ENCODE measurements around the gene PKDREJ. TPM values are rescaled to one million over a fixed set of nuclear protein-coding genes. Genes with fewer than 3 reads are reported as not detected.

Gene PKDREJ
- total RNA-seq, 4 donors from 2014 or later = 0.27 TPM; not detected in 3

DNA sequence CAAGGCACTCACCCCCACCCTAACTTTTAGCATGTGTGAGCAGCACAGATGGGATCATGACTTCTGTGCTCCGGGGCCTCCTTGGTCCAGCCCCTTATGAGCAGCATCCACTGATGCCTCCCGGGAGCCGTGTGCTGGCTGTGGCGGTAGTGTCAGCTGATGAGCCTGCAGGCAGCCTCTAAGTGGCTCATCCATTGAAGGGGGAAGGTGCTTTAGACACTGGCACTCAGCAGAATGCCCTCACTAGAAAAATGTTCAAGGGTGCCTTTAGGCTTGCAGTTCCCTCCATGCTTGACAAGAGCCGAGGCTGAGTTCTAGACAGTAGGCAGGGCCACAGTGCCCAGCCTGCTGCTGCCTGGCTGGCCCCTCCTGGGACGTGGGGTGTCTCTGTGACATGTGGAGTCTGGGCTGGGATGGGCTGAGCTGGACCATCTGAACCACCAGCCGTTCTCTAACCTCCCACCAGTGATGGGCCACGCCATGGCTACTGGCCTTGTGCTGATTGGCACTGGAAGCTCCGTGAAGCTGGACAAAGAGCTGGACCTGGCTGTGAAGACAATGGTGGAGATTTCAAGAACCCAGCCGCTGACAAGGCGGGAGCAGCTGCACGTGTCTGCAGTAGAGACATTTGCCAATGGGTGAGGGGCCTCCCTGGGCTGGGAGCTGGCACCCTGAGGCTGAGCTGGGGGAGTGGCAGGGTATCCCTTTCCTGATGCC lies 10.4 kb upstream of the PKDREJ start:
- H3K4me3 ChIP-seq = no peak overlapping the region
- TF ChIP-seq, protein P1, sequence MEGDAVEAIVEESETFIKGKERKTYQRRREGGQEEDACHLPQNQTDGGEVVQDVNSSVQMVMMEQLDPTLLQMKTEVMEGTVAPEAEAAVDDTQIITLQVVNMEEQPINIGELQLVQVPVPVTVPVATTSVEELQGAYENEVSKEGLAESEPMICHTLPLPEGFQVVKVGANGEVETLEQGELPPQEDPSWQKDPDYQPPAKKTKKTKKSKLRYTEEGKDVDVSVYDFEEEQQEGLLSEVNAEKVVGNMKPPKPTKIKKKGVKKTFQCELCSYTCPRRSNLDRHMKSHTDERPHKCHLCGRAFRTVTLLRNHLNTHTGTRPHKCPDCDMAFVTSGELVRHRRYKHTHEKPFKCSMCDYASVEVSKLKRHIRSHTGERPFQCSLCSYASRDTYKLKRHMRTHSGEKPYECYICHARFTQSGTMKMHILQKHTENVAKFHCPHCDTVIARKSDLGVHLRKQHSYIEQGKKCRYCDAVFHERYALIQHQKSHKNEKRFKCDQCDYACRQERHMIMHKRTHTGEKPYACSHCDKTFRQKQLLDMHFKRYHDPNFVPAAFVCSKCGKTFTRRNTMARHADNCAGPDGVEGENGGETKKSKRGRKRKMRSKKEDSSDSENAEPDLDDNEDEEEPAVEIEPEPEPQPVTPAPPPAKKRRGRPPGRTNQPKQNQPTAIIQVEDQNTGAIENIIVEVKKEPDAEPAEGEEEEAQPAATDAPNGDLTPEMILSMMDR (IDR thresholded peaks at IDR 0.05) = no peak
- TF ChIP-seq EP300 (IDR thresholded peaks at IDR 0.05; ENCODE audit: low read depth) (no peak), POLR2AphosphoS5 (IDR thresholded peaks at IDR 0.05) (no peak), POLR2A (IDR thresholded peaks at IDR 0.05) (no peak)
- peaks cover 0 to 61% (median 17%) of the 10 kb centered on the region in 4 donors for H3K36me3 ChIP-seq
- intact Hi-C loops (cut with DNase I; ENCODE audit: low total_unique reads) = no loop called here
- in situ Hi-C loops (cut with MboI; ENCODE audit: low pct_ligation_motif_present in 1 of 4, low pct_unique_long_range_greater_than_20kb in 1 of 4, low sequenced_read_pairs in 3 of 4) = no loop called here
- DNase-seq = no peak
- H3K27ac ChIP-seq = no peak overlapping the region
- WGBS, 2 donors (ENCODE audit: low coverage in 1 of 2) = 80 to 96% methylated on average over 1 to 12 of the region's 12 CpGs
- H3K4me1 ChIP-seq = peaks cover 0 to 17% (median 9%) of the 10 kb centered on the region in 4 donors
- H3K27me3 ChIP-seq = no peaks in the 10 kb centered on the region
- H3K9me3 ChIP-seq = no peaks in the 10 kb centered on the region

DNA sequence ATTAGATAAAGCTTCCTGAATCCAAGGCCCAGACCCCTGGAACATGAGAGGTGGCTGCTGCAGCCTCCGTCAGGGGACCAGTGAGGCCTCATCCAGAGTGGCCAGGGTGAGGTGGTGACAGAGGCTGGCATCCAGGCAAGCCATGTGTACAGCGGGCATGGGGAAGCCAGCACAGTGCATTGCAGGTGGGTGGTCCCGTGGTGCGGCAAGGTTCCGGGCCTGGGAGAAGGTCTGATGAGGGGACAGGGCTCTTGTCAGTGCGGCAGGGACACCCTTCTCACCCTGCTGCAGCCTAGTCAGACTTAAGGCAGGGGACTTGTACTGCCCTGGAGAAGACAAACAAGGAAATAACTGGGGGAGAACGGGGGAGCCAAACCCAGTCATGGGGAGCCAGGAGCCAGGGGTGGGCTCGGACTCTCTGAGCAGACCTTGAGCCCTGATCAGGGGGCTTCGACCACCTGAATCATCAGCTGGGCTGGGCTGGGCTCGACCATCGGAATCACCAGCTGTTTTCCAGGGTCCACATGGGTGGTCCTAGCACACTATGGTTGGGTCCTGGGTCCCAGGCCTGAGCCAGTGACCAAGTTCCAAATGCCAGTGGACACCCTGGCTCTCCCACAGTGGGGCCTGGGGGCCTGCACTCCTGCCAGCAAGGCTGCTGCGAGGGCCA lies 9.8 kb upstream of the PKDREJ start:
- H3K36me3 ChIP-seq = peaks cover 0 to 54% (median 17%) of the 10 kb centered on the region in 4 donors
- in situ Hi-C loops (cut with MboI; ENCODE audit: low pct_ligation_motif_present in 1 of 4, low pct_unique_long_range_greater_than_20kb in 1 of 4, low sequenced_read_pairs in 3 of 4) = no loop called here
- WGBS, 2 donors (ENCODE audit: low coverage in 1 of 2) = 95% methylated on average over 12 of the region's 12 CpGs; no CpG with 5 or more reads in 1 of the 2 donors
- no peaks in the 10 kb centered on the region for H3K9me3 ChIP-seq
- H3K4me3 ChIP-seq = no peak overlapping the region
- no peak for DNase-seq
- H3K27ac ChIP-seq = no peak overlapping the region
- H3K27me3 ChIP-seq = no peaks in the 10 kb centered on the region
- intact Hi-C loops (cut with DNase I; ENCODE audit: low total_unique reads) = no loop called here
- peaks cover 0 to 21% (median 12%) of the 10 kb centered on the region in 4 donors for H3K4me1 ChIP-seq
- TF ChIP-seq, protein P1 (IDR thresholded peaks at IDR 0.05) = no peak
- no peak for TF ChIP-seq POLR2A (IDR thresholded peaks at IDR 0.05)
- TF ChIP-seq POLR2AphosphoS5 (IDR thresholded peaks at IDR 0.05) = no peak
- no peak for TF ChIP-seq EP300 (IDR thresholded peaks at IDR 0.05; ENCODE audit: low read depth)

DNA sequence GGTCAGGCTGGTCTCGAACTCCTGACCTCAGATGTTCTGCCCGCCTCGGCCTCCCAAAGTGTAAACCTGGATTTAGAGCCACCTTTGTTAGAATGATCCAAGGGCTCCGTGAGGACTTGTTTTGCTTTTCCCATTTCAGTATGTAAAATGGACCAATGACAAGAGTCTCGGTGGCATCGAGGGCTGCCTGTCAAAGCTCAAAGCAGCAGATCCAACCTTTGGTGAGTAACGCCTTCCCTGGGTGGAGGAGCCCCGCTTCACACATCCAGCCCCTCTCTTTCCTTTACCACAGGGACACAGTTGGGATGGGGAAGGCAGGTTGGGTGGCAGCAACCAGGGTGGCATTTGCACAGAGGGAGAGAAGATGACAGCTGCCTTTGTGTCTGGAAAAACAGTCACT lies 9.1 kb upstream of the PKDREJ start:
- H3K9me3 ChIP-seq = no peaks in the 10 kb centered on the region
- no peak overlapping the region for H3K4me3 ChIP-seq
- TF ChIP-seq POLR2A (IDR thresholded peaks at IDR 0.05) (no peak), POLR2AphosphoS5 (IDR thresholded peaks at IDR 0.05) (no peak), EP300 (IDR thresholded peaks at IDR 0.05; ENCODE audit: low read depth) (no peak)
- TF ChIP-seq, protein P1 (IDR thresholded peaks at IDR 0.05) = no peak
- 94 to 100% methylated on average over 3 to 8 of the region's 8 CpGs for WGBS, 2 donors (ENCODE audit: low coverage in 1 of 2)
- H3K27ac ChIP-seq = no peak overlapping the region
- DNase-seq = no peak
- no peaks in the 10 kb centered on the region for H3K27me3 ChIP-seq
- peaks cover 0 to 49% (median 17%) of the 10 kb centered on the region in 4 donors for H3K36me3 ChIP-seq
- in situ Hi-C loops (cut with MboI; ENCODE audit: low pct_ligation_motif_present in 1 of 4, low pct_unique_long_range_greater_than_20kb in 1 of 4, low sequenced_read_pairs in 3 of 4) (no loop called here), intact Hi-C loops (cut with DNase I; ENCODE audit: low total_unique reads) (no loop called here)
- peaks cover 2 to 24% (median 14%) of the 10 kb centered on the region in 4 donors for H3K4me1 ChIP-seq

DNA sequence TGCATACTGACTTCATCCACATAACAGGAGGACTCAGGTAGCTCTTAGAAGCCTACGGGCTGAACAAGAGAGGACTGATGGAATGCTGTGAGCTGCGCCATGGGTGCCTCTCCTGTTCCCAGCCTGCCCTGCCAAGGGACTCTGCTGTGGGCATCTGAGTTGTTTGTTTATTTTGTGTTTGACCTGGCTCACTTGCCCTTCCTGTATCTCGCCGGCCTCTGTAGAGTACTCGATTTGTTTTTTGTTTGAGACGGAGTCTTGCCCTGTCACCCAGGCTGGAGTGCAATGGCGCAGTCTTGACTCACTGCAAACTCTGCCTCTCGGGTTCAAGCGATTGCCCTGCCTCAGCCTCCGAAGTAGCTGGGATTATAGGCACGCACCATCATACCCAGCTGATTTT lies 6.4 kb upstream of the PKDREJ start:
- in situ Hi-C loops (cut with MboI; ENCODE audit: low pct_ligation_motif_present in 1 of 4, low pct_unique_long_range_greater_than_20kb in 1 of 4, low sequenced_read_pairs in 3 of 4) = no loop called here

More for the DNA sequence above, 6.4 kb upstream of the PKDREJ start:
- Histone ChIP-seq H3K4me3 (peak overlapping the region in 1 of 4 donors; percentile 74), H3K36me3 (peaks cover 0 to 31% (median 9%) of the 10 kb centered on the region in 4 donors), H3K4me1 (peaks cover 6 to 39% (median 22%) of the 10 kb centered on the region in 4 donors), H3K9me3 (no peaks in the 10 kb centered on the region), H3K27ac (peak overlapping the region; percentile 88 to 93 (median 90)), H3K27me3 (no peaks in the 10 kb centered on the region)
- intact Hi-C loops (cut with DNase I; ENCODE audit: low total_unique reads) = no loop called here
- TF ChIP-seq EP300 (IDR thresholded peaks at IDR 0.05; ENCODE audit: low read depth) (no peak), POLR2A (IDR thresholded peaks at IDR 0.05) (no peak), POLR2AphosphoS5 (IDR thresholded peaks at IDR 0.05) (no peak)
- TF ChIP-seq, protein P1 (IDR thresholded peaks at IDR 0.05) = no peak
- no peak for DNase-seq
- 66 to 79% methylated on average over 8 to 11 of the region's 11 CpGs for WGBS, 2 donors (ENCODE audit: low coverage in 1 of 2)
